T-helper 1 cell treated with Interleukin-12 subunit alpha and Interleukin-12 subunit beta and Interleukin-4 antibody, amounts not matched to agents 30 ng/mL and 1 ng/mL, for 36 hours (primary cell): ENCODE measurements around the gene ENOX1. TPM values are rescaled to one million over a fixed set of nuclear protein-coding genes. Genes with fewer than 3 reads are reported as not detected.

Experiments
- intact Hi-C: fragments of 100-400 bp; cut with micrococcal nuclease; formaldehyde crosslinking; loops from one replicate; pipeline ENCODE4 v1.15.1; 2024
- total RNA-seq: library from RNA; stranded (reverse); gene quantifications from 2 replicates; pipeline ENCODE4 v1.2.3, GENCODE V29; 2022

Gene ENOX1
- total RNA-seq, 1 donor from 2014 or later = 0.20 TPM

DNA sequence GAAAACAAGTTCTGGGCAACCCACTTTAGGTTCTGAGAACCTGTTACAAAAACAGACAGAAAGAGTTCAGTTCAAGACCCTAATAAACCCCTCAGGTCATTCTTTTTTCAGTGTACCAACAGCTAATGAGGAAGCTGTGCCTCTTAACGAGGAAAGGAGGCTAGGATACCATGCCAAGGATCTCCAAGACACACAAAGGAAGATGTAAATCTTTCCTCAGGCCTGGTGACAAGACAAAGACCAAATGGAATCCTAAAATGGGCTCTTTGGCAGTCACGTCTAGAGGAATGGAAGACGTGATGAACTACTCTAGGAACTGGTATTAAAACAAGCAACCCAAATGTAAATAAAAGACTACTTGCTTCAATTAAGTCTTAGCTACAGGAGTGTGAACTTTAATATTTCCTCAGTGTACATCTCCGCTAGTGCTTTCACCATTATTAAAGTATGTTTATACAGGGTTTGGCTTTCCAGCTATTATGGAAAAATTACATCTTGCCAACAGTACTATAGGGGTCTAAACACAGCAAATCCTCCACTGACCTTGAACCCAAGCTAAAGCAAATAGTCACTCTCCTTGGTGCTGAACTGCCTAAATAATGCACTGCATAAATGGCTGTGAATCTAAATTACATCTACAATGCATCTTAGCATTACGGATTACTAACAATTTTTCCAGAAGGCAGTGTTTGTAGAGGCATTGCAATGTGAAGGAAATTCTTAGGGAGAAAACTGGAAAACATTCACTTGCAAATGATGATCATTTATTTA, 42.3 kb downstream of the ENOX1 start:
- intact Hi-C loops = no loop called here

DNA sequence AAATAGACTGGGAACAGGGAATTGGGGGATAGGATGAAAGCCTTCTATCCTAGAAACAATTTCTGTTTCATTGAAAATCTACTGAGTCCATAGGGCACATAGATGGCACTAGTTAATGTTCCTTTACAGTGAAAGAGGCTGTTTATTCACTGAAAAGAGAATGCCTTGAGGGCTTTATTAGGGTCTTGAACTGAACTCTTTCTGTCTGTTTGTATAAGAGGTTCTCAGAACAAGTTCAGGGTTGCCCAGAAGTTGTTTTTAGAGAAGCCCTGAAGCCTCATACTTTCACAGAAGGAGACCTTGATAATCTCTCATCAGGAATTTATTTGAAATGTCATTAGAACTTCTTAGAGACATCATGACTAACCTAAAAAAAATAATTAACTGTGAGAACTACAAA, 43.9 kb downstream of the ENOX1 start:
- intact Hi-C loops = no loop called here

DNA sequence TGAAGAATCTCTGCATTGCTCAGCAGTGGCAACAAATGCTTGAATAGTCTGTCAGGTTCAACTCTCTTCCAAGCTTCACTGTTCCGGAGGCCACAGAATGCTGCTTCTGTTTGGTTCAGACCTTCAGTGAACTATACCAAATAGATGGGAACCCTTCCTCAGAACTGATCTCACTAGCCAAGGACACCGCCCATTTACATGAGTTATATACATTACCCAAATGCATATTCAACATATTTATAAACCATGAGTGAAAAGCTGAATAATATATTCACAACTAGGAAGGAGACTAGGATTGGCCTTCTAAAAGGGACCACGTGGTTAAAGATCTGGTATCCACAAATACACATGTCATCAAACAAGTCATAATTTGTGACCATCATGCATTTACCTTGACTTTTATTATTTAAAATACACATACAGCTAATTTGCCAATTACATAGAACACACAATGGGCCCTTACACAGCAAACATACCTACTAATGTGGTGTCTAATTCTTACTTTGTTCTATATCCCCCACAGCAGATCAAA, 49.3 kb downstream of the ENOX1 start:
- intact Hi-C loops = no loop called here

DNA sequence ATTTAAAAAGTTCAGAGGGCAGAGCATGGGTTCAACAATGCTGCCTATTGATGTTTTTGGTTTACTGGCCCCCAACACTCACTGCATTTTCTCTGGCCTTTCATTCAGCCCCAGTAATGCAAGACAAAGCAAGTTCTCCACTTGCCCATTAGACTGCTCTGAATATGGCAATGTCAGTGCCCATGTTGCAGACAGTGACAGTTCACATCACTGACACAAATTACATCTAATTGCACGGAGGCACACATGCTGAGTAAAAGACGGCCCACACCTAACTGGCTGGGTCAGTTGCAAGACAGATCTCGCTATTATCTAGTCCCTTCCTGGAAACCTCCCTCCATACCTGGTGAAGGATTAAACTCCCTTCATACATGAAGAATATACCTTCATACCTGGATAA, 54.0 kb downstream of the ENOX1 start:
- intact Hi-C loops = no loop called here

DNA sequence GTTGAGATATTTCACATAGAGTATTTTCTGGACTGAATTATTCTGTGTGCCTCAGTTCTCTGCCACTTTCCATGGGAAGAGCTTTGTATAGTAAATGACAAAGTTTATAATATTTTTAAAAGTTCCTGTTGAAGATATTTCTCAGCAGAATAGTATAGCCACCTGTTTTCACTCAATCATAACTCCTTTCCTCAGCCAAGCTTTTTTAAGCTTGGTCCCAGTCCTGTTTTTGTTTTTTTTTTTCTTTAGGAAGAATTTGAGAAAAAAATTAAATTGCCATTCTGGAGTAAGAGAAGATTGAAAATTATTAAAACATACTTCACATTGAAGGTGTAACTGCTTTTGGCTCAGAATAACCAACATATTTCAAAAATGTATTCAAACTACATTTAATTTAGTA, 55.5 kb downstream of the ENOX1 start:
- intact Hi-C loops = no loop called here

DNA sequence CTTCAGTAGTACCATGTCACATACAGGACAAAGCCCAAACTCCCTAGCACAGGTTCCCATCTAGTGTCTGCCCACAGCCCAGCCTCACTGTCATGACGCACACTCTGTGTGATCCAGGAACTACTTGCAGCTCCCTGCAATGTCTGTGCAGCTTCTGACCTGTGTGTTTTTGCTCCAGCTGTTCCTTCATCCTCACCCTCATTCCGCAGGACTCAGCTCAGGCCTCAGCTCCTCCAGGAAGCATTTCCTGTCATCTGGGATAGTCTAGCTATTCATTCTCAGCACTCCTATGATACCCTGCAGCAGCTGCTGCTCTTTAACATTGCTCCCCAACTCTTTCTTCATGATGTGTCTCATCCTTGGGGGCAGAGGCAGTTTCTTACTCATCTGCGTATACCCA, 56.1 kb downstream of the ENOX1 start:
- intact Hi-C loops = no loop called here

DNA sequence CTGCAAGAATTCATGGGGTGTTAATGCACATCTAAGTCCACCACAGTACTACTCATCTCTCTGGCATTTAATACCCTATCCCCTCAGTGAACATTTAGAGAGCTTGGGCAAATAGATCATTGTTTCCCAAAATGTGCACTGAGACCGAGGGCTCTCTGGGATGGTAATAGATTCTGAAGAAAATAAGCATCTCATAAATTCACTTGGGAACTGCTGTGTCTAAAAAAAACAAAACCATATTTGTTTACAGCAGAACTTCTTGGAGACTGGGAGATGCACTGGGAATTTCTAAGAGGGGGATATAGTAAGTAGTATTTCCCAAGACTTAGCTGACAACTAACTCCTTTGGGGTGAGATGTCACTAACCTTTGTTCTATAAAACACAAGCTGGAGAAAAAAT, 58.4 kb downstream of the ENOX1 start:
- intact Hi-C loops = no loop called here

DNA sequence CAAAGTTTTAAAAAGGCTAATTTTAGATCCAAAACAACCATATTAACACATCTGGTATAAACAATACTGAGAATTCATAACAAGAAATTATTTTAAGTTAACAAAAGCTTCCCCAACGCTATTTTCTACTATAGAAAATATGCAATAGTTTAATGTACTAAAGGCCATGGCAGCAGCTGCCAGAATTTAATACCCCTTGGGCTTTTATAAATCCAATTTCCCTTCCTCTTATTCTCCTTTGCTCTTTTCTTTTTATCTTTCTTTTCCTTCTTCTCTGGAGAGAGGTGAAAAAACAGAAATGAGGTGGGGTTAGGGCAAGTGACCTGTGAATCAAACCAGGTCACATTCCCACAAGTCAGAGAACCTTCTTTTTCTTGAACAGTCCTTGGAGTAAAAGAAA, 58.9 kb downstream of the ENOX1 start:
- intact Hi-C loops = no loop called here

DNA sequence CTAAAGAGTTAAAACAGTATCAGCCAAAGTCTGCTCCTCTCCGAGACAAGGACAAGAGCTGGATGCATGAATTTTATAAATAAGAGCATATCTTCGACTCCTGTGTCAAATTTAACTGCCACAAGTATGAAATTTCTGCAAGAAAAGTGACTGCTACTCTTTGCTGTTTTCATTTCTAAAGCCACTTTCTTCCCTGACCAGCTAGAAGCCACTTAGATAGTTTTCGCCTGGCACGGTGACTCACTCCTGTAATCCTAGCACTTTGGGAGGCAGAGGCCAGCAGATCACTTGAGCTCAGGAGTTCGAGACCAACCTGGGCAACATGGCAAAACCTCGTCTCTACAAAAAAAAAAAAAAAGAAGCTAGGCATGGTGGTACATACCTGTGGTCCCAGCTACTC, 61.3 kb downstream of the ENOX1 start:
- intact Hi-C loops = no loop called here

DNA sequence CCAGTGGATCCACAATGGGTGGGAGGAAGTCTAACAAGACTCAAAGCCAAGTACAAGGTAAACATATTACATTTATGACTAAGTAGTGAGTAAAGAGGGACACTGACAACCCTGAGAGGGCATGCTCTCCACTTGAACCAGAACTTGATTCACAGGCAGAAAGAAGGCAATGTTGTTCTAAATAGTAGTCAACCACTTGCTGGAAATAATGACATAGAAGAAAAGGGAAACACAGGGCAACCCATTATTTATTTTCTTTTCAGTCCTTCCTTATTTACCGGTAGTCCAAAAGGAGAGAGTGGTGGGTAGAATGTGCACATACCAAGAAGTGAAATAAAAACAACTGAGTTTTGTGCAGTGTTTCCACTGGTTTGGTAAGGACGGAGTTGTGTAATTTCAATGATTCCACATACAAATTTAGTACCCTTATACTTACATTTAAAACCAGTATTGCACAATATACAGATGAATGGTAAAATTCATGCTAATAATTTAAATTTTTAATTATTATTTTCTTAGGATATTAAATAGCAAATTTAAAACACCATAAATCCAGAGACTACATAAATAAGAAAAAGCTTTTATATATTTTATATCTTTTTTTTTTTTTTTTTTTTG, 65.9 kb downstream of the ENOX1 start:
- intact Hi-C loops = no loop called here

DNA sequence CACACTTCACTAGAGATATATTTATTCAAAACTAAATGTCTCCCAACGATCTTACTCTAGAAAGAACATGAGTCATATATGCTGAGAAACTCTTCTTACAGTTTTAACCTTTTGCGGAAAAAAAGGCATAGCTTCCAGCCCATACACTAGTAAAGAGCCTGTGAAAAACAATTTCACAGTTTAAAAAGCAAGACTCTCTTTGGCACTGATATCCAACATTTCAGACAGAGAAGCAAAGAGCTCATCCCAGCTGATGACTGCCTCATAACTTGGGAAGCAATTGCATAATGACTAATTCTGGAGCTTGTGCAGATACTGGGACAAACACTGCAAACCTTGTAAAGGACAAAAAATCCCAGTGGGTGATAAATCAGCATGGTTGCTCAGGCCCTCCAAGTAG, 88.0 kb downstream of the ENOX1 start:
- intact Hi-C loops = no loop called here

DNA sequence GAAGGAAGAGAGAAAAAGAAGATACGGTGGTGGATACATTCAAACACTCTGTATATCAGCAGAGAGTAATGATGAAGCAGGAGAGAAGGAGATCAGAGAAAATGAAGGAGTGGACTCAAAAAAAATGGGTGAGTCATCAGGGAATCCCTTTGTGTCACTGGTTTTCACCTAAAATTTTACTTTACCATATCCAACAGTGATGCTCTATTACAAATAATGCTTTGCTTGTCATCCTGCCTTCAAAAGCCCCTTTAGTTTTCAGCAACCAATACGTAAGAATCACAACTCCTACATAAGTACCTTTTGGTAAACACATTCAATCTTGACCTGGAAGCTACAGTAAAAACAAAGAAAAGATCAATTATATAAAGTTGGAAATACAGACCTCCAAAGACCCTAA, 88.8 kb downstream of the ENOX1 start:
- intact Hi-C loops = no loop called here

DNA sequence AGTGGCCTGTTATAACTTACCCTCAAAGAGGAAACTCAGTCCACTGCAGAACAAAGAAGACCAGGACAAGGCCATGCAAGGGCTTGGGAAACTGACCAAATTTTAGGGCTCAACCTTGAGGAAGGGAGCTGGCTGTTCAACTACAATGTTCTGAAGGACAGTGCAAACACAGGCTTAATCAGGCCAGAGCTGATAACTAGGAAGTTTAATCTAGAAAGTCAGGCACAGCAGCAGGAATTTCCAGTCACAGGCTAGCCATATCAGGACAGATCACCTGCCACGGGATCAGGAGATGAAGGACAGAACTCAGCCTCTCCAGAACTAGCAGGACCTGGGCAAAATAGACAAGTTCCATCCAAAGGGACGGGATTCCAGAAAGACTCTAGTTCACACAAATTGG, 89.4 kb downstream of the ENOX1 start:
- intact Hi-C loops = no loop called here

DNA sequence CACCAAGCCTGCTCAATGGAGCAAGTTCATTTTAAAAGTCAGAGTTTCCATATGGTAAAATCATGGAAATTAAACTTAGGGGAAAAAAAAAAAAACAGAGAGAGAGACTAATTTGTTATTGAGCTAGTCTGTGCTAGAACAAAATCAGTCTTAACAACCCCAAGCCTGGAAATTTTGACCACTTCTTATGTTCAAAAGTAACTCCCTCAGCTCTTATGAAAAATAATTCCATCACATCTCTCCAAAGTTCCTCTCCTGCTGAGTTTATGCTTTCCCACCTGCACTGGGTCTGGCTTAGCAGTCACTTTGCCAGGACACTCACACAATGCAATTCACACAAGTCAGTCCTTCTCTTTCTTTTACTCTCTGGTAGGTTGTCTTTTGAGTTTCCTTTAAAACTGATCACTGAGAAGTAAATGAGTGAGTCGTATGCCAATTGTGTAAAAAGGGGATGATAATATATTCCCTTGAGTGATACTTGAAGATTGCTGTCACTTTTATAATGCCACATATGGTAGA, 92.6 kb downstream of the ENOX1 start:
- intact Hi-C loops = no loop called here

DNA sequence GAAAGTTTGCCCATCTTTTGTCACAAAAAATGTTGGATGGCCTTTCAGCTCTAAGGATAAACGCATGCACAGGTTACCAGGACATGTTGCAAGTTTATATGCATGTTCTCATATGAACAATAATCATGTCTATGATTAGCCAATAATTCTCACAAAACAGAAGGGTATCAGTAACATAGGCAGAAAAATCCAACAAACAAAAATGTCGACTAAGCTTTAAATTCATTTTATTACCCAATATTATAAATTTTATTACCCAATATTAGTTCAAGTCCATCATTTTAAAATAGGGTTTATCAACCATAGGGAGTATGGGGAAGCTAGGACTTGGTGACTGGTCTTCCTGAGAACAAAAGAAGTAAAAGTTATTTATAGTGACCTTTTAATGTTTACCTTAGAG, 93.1 kb downstream of the ENOX1 start:
- intact Hi-C loops = no loop called here

DNA sequence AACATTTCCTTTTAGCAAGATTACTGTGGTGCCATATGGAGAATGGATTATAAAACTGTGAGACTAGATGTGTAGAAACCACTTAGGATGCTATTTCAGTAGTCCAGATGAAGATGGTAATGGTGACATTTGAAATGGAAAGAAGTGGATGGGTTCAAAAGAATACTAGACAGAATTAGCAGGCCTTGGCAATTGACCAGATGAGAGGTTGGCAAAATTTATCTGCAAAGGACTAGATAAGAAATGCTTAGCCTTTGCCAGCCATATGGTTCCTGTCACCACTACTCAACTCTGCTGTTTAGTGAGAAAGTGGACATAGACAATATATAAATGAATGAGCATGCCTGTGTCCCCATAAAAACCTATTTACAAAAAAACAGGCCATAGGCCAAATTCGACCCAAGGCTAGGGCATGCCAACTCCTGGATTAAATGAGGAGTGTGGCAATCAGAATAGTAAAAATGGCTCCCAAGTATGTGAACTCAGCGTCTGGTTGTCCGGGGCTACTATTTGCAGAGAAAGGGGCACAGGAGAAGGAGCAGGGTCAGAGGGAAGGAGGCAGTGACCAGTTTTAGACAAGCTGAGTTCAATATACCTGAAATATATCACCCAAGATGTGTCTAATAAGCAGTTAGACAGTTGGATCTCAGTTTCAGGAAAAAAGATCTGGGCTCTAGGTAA, 98.4 kb downstream of the ENOX1 start:
- intact Hi-C loops = no loop called here

DNA sequence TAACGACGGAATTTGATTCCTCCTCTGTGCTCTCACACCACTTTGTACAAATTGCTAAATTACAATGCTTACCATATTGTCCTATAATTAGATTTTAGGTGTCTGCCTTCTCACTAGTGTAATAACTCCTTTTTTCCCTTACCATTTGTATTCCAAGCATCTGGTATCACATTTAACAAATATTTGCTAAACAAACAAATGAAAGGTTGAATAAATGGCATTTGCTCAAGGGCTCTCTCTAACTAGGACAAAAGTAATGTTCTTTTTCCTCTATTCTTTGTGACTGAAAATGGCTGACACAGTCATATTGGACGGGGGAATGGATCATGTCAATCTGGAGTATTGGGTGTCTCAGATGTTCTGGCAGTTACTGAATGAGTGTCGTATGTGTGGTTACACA, 99.7 kb downstream of the ENOX1 start:
- intact Hi-C loops = no loop called here

DNA sequence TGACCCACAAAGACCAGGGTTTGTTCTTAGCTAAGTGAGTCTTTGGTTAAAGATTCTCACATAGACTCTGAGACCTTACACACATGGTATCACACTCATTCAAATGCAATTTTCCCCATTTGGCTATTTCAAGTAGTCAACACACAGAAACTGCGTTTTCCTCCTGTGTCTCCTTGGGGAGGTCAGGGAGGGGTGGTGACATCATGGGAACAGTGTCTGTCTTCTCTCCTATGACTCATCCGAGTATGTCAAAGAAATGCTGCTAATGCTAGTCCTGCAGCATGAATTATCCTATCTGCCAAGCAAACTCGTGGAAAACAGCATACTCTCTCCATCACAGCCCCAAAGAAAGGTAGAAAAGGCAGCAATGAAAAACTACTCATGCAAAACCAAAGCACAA, 100.2 kb downstream of the ENOX1 start:
- intact Hi-C loops = no loop called here

DNA sequence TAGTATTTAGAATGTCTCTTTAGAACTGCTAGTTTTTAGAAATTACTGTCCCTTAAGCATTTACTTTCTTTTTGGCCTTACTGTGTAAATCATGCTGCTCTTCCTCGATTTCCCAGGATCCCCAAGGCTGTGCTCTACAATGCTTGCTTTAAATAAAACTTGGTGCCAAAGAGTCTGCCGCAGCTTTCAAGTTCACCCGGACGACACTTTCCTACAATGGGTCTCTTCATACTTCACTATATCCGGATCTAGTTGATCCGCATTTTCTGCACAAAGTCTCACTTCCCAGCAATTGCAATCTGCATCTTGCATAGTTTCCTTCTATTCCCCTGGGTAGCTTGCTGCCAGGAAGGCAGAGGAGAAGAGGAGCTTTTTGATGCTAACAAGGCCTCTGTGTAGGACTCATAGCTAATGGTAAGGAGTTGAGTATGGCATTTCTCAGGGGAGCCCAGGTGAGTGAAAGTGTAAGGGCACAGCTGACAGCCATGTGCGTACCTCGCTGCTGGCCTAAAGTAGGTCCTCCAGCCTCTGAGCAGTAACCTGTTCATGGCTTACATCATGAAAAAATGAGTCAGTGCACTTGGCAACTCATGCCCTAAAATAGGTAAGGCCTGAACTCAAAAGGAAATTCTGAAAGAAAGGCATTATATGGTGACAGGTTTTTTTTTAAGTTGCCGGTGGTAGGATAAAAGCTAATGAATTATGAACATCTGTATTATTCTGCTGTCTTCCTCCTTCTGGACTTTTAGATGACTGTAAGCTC, 101.6 kb downstream of the ENOX1 start:
- intact Hi-C loops = no loop called here

DNA sequence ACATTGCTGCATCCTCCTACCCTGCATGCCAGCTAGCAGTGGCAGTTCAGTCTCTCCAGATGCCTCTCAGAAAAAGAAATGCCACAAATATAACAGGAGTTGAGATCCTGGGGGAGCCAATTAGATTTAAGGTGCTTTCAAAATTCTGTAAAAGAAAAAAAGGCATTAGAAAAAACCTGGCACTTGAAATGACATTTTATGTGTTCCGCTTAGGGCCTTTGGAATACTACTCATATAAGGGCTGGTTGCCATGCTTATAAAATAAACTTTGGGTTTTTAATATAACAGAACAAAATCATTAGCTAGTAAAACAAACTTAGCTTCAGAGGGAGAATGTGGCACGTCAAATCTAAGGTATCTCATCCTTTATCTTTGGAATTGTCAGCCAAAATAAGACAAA, 104.1 kb downstream of the ENOX1 start:
- intact Hi-C loops = no loop called here

DNA sequence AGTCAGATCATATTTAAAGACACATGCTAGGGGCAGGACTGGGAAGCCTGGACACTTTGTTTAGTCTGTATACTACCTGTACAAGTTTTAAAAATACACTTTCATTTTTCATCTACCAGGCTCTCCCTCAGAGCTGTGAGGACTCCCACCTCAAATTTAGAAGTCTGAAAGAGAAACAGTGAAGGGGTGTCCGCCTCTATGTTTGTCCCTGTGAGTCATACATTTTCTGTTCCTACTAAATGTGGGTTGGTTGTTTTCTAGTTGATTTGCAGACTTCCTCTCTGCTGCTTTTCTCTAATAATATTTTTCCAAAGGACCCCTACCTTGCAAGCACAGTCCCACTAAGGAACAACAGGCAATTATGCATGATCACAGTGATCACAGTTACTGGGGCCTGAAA, 110.5 kb downstream of the ENOX1 start:
- intact Hi-C loops = no loop called here

DNA sequence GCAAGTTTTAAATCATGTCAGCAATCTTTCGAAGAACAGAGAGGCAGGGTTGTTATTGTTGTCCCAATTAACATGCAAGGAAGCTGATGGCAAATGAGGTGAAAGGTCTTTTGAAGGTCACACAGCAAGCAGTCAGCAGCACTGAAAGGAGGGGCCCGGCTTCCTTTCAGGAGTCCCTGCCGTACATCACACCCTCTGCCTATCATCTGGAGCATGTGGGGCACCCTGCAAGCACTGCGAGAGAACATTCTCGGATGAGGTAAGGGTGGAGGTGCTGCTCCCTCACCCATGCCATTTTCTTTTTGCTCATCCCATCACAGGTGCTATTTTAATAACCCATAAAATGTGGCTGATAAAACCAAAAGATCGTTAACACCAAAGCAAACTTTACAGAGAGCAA, 111.2 kb downstream of the ENOX1 start:
- intact Hi-C loops = no loop called here
